ENCODE measurements around the gene OCEL1.
A peak's percentile ranks its signal among the peaks of the same experiment; 100 is the strongest.

Gene OCEL1

DNA sequence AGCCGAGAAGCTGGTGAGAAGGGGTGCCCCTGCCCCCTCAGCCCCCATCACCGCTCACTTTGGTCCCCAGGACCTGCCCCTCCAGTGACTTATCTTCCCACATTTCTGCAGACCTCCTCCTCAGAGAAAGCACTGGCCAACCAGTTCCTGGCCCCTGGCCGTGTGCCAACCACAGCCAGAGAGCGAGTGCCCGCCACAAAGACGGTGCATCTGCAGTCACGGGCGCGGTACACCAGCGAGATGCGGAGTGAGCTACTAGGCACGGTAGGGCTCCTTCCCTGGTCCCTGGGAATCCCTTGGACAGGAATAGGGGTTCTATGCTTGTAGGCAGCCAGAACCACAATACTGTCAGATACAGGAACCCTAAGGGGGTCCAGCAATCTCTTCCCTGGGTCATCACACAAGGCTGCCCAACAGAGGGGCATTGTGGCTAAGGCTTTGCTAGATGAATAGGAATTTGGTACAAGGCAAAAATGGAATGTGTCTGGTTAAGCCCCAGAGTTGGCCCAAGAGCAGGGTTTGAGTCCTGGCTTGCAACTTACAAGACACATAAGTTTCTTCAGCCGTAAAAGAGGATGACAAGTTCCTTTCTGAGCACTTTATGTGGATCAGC, 9.9 kb upstream of the OCEL1 start:
- in situ Hi-C loops (cut with MboI; ENCODE audit: low sequenced_read_pairs), result no loop called here
- Histone ChIP-seq H3K4me1 (peaks cover 11% of the 10 kb centered on the region), H3K27me3 (ENCODE audit: low read depth) (no peaks in the 10 kb centered on the region), H3K9me3 (no peaks in the 10 kb centered on the region), H3K36me3 (replicated peaks) (peaks cover 16% of the 10 kb centered on the region; the same call in 1 of the 2 replicates), H3K4me3 (peak overlapping the region; percentile 85)
- DNase-seq (ENCODE audit: low spot score in 2 of 2), result no peak

DNA sequence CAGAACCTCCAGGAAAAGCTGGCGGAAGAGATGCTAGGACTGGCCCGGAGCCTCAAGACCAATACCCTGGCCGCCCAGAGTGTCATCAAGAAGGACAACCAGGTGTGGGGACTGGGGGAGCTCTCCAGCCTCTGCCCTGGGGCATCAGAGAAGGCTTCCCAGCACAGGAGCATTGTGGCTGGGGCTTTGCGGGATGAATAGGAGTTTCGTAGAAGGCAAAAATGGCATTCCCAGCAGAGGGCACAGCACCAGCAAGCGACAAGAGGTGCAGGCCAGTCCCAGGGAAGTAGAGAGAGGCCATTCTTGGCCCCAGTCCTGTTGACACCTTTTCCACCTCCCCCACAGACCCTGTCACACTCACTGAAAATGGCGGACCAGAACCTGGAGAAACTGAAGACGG, 6.7 kb upstream of the OCEL1 start:
- in situ Hi-C loops (cut with MboI; ENCODE audit: low sequenced_read_pairs), result no loop called here
- peaks cover 11% of the 10 kb centered on the region for H3K4me1 ChIP-seq
- peaks cover 13% of the 10 kb centered on the region; the same call in 1 of the 2 replicates for H3K36me3 ChIP-seq (replicated peaks)
- DNase-seq (ENCODE audit: low spot score in 2 of 2), result no peak
- no peak overlapping the region for H3K4me3 ChIP-seq
- H3K27me3 ChIP-seq (ENCODE audit: low read depth), result no peaks in the 10 kb centered on the region
- H3K9me3 ChIP-seq, result no peaks in the 10 kb centered on the region

DNA sequence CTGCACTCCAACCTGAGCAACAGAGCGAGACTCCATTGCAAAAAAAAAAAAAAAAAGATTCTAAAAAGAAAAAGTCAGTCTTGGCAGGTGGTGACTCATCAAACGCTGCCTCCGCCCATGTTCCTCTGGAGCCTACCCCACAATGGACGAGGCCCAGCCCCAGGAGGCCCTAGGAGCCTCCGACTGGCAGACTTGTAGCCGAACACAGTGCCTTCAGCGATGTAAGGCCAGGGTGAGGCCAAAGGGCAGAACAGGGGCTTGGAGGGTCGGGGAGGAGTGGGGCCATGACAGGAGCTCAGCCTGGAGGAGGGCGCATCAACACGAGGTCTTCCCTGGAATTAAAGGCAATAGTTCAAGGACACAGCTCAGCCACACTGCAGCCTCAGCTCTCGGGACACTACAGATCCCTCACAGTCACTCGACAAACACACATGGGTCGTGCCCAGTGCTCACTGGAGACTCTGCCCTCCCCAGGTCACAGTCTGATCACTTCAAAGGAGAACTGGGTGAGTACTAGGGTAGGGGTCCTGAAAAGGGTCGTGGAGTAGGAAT, 5.7 kb upstream of the OCEL1 start:
- DNase-seq (ENCODE audit: low spot score in 2 of 2), result no peak
- in situ Hi-C loops (cut with MboI; ENCODE audit: low sequenced_read_pairs), result no loop called here

DNA sequence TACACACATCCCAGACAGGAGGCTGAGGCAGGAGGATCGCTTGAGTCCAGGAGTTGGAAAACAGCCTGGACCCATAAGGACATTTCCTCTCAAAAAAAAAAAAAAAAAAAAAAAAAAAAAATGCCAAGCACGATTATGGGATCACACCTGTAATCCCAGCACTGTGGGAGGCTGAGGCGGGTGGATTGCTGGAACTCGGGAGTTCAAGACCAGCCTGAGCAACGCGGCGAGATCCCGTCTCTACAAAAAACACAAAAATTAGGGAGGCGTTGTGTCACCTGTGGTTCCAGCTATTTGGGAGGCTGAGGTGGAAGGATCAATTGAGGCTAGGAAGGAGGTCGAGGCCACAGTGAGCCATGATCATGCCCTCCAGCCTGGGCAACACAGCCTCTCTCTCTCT, 973 bp upstream of the OCEL1 start:
- Histone ChIP-seq H3K9me3 (no peaks in the 10 kb centered on the region), H3K36me3 (replicated peaks) (peaks cover 3% of the 10 kb centered on the region; the same call in 1 of the 2 replicates), H3K4me3 (no peak overlapping the region; the same call in 1 of the 2 replicates), H3K4me1 (peaks cover 14% of the 10 kb centered on the region), H3K27me3 (ENCODE audit: low read depth) (no peaks in the 10 kb centered on the region)
- in situ Hi-C loops (cut with MboI; ENCODE audit: low sequenced_read_pairs), result no loop called here
- DNase-seq (ENCODE audit: low spot score in 2 of 2), result no peak

More for the DNA sequence above, 5.7 kb upstream of the OCEL1 start:
- Histone ChIP-seq H3K4me1 (peaks cover 4% of the 10 kb centered on the region), H3K27me3 (ENCODE audit: low read depth) (no peaks in the 10 kb centered on the region), H3K9me3 (no peaks in the 10 kb centered on the region), H3K4me3 (no peak overlapping the region), H3K36me3 (replicated peaks) (peaks cover 13% of the 10 kb centered on the region; the same call in 1 of the 2 replicates)

DNA sequence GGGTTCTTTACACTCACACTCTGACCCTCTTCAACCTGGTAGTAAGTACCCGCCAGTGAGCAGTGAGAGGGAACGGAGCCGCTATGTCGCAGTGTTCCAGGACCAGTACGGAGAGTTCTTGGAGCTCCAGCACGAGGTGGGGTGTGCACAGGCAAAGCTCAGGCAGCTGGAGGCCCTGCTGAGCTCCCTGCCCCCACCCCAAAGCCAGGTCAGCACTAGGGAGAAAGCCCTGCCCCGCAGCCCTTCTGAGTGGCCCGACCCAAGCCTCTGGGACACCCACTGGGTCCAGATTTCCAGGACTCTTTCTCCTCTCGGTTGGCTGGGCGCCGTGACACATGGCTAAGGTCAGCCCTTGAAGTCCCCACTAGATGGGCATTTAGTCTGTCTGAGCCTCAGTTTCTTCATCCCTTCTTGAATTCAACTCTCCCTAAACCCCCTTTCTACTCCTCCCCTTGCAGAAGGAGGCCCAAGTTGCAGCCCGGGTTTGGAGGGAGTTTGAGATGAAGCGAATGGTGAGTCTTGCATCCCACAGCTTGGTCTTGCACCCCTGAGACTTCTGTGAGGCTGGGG, 1.9 kb downstream of the OCEL1 start:
- H3K4me1 ChIP-seq, result peaks cover 14% of the 10 kb centered on the region
- peaks cover 24% of the 10 kb centered on the region for H3K36me3 ChIP-seq (replicated peaks)
- no peaks in the 10 kb centered on the region for H3K27me3 ChIP-seq (ENCODE audit: low read depth)
- peak overlapping the region; percentile 80 for H3K4me3 ChIP-seq
- peak in 1 of 2 experiments; percentile 41 for DNase-seq (ENCODE audit: low spot score in 2 of 2)
- H3K9me3 ChIP-seq, result no peaks in the 10 kb centered on the region
- in situ Hi-C loops (cut with MboI; ENCODE audit: low sequenced_read_pairs), result no loop called here

DNA sequence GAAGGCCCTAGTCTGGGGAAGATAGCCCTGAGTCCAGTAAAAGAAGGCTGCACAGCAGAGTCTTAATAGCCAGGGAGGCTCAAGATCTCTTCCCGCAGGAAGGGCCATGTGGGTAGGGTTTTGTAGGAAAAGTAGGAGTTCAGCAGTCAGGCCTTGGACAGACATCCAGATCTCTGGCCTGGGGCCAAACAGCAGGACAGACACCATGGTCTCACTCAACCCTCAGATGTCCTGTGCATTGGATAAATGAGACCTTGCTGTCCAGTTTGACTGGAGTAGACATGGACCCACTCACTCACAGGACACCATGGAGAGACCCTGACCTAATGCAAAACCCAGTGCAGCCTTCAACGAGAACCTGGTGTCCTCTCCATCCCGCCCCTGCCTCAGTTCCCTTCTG, 3.9 kb downstream of the OCEL1 start:
- in situ Hi-C loops (cut with MboI; ENCODE audit: low sequenced_read_pairs), result no loop called here
- Histone ChIP-seq H3K36me3 (replicated peaks) (peaks cover 40% of the 10 kb centered on the region), H3K27me3 (ENCODE audit: low read depth) (no peaks in the 10 kb centered on the region), H3K9me3 (no peaks in the 10 kb centered on the region), H3K4me3 (no peak overlapping the region), H3K4me1 (peaks cover 19% of the 10 kb centered on the region)
- no peak for DNase-seq (ENCODE audit: low spot score in 2 of 2)

DNA sequence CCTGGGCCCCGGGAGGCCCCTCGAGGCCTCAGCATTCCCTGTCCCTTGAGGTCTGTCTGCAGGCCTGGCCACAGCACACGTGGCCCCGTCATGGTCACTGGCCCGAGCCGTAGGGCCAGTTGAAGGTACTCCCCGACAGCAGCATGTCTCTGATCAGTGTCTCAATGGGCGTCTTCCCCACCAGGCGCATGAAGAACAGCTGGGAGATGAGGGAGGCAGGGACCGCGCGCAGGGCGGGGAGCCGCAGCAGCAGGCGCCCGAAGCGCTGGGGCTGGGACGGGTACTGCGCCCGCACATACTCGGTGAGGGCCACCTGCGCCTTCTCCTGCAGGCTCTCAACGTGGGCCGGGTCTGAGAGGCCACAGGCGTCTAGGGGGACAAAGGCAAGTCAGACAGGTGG, 6.2 kb downstream of the OCEL1 start:
- Histone ChIP-seq H3K27me3 (ENCODE audit: low read depth) (no peaks in the 10 kb centered on the region), H3K9me3 (no peaks in the 10 kb centered on the region), H3K4me3 (no peak overlapping the region), H3K4me1 (peaks cover 19% of the 10 kb centered on the region), H3K36me3 (replicated peaks) (peaks cover 44% of the 10 kb centered on the region)
- DNase-seq (ENCODE audit: low spot score in 2 of 2), result no peak
- in situ Hi-C loops (cut with MboI; ENCODE audit: low sequenced_read_pairs), result no loop called here

DNA sequence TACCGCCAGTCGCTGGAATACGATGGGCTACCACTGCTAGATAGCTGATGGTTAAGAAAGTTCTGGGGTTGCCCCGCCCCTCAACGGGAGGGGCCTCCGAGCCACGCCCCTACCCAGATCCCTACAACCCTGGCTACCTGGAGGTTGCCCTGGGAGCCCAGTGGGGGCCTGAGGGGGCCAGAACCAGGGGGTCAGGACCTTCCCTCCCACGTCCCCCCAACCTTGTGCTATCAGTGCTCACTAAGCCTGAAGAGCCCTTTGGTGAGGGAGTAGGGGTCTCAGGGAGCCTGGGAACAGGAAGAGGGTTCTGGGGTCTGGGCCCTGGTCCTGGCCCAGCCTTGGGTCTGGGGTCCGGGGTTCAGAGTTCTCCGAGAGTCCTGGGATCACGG, 8.9 kb downstream of the OCEL1 start:
- peak; percentile 53 to 80 for DNase-seq (ENCODE audit: low spot score in 2 of 2)
- in situ Hi-C loops (cut with MboI; ENCODE audit: low sequenced_read_pairs), result no loop called here
- peaks cover 12% of the 10 kb centered on the region for H3K4me1 ChIP-seq
- H3K4me3 ChIP-seq, result peak overlapping the region; percentile 54
- H3K9me3 ChIP-seq, result no peaks in the 10 kb centered on the region
- H3K36me3 ChIP-seq (replicated peaks), result peaks cover 60% of the 10 kb centered on the region
- H3K27me3 ChIP-seq (ENCODE audit: low read depth), result no peaks in the 10 kb centered on the region

DNA sequence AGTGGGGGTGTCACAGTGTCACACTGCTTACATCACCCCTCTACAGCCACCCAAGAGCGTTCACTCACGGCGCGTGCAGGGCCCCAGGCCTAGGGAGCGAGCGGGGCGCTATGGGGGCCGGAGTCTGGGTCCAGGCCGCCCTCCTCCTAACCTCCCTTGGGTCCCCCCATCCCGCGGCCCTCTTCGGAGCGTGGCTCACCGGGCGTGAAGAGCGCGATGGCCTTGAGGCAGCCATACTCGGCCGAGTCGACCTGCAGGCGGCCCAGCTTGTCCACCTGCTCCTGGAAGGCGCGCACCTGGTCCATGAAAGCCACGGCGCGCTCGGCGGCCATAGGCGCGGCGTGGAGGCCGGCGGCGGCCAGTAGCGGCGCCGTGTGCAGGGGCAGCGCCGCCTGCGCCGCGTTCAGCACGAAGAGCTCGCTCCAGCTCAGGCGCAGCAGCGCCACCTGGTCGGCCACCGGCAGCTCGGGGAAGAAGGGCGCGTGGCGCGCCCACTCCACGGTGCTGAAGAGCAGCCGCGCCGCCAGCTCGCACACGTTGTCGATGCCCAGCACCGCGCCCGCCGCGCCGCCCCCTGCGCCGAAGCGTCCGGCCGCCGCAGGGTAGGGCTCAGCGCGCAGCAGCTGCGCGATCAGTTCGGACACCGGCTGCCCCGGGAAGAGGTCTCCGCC, 9.4 kb downstream of the OCEL1 start:
- Histone ChIP-seq H3K4me3 (peak overlapping the region; percentile 54), H3K9me3 (no peaks in the 10 kb centered on the region), H3K27me3 (ENCODE audit: low read depth) (no peaks in the 10 kb centered on the region), H3K36me3 (replicated peaks) (peaks cover 62% of the 10 kb centered on the region), H3K4me1 (peaks cover 12% of the 10 kb centered on the region)
- in situ Hi-C loops (cut with MboI; ENCODE audit: low sequenced_read_pairs), result no loop called here
- peak; percentile 49 to 73 for DNase-seq (ENCODE audit: low spot score in 2 of 2)

DNA sequence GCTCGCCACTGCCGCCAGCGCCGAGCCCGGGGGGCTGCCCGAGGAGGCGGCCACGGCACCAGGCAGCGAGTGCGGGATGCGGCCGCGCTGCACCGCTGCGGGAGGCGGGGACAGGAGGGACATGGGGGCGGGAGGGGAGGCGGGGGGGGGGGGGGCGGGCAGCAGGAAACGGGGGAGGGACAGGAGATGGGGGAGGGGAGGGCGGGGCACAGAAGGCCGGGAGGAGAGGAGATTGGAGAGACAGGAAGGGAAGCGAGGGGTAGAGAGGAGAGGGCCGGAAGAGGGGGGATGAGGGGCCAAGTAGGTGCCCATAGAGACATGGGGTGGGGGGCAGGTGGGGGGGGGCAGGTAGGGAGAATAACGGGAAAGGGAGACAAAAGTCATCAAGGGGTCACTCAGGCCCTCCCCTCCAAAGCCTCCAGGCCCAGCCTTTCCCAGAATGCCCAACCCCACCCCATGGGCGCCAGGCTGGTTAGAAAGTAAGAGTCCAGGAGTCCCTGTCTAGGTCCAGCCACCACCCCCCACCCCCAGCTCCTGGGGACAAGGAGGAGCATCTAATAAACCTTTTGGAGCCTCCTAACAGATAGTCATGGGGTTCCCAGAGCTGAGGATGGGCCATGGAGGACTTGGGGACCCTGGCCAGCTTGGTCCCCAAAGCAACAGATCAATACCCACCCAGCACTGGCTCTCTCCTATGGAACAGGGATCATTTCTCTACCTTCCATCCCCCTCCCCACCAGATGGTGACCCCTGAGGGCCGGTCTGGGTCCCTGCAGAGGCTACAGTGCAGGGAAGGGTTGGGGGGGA, 10.1 kb downstream of the OCEL1 start:
- Histone ChIP-seq H3K4me3 (peak overlapping the region; percentile 54), H3K27me3 (ENCODE audit: low read depth) (no peaks in the 10 kb centered on the region), H3K4me1 (peaks cover 12% of the 10 kb centered on the region), H3K36me3 (replicated peaks) (peaks cover 62% of the 10 kb centered on the region), H3K9me3 (no peaks in the 10 kb centered on the region)
- in situ Hi-C loops (cut with MboI; ENCODE audit: low sequenced_read_pairs), result no loop called here
- peak; percentile 48 to 73 for DNase-seq (ENCODE audit: low spot score in 2 of 2)

DNA sequence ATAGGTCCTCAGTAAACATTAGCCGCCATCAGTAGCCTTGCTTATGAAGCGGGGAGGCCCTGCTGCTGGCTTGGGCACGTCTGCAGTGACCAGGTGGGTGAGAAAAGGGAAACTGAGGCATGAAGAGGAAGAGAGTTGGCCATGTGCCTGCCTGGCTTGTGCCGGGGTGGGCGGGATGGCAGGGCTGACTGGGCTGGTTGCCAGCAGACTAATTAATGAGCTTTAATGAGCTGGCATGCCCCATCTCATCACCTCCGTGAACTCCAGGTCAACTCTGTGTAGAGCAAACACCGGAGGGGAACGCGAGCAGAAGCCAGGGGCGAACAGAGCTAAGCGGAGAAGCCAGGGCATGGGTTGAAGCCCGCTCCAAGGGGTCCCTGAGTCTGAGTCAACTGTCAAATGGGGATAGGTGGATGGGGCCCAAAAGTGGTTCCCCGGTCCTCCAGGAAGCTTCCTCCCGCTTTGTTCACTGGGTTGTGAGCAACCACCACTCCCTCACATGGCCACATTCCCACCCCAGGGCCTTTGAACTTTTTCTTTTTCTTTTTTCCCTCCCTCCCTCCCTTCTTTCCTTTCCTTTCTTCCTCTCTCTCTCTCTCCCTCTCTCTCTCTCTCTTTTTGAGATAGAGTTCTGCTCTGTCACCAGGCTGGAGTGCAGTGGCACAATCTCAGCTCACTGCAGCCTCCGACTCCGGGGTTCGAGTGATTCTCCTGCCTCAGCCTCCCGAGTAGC, 11.0 kb downstream of the OCEL1 start:
- DNase-seq (ENCODE audit: low spot score in 2 of 2), result no peak
- in situ Hi-C loops (cut with MboI; ENCODE audit: low sequenced_read_pairs), result no loop called here
- Histone ChIP-seq H3K4me3 (no peak overlapping the region), H3K36me3 (replicated peaks) (peaks cover 56% of the 10 kb centered on the region), H3K27me3 (ENCODE audit: low read depth) (no peaks in the 10 kb centered on the region), H3K4me1 (peaks cover 12% of the 10 kb centered on the region), H3K9me3 (no peaks in the 10 kb centered on the region)

DNA sequence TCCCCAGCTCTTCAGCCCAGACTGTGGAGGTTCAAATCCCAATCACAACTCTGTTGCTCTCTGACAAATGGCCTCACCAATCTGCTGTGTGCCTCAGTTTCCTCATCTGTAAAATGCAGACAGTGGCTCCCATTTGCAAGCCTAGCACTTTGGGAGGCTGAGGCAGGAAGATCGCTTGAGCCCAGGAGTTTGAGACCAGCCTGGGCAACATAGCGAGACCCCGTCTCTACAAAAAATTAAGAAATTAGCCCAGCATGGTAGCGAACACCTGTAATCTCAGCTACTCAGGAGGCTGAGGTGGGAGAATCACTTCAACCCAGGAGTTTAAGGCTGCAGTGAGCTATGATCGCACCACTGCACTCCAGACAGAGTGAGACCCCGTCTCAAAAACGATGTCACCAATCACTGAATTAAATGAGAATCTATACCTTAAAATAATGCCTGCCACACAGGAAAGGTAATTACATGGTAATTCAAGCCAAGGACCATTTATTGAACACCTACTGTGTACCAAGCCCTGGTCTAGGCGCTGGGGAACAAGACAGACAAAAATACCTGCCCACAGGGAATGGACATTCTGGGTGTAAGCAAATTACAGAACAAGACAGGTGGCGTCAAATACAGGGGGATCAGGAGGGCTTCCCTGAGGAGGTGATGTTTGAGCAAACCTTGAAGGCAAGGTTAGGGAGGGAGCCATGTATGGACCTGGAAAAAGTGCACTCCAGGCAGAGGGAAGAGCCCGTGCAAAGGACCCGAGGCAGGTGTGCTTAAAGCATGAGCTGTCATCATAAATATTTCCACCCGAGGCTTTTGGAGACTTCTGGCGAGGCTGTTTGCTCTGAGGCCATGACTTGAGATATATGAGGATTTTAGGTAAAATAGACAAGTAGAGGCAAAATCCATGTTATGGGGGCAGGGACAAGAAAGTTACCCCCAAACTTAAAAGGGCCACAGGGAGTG, 12.0 kb downstream of the OCEL1 start:
- H3K4me3 ChIP-seq, result no peak overlapping the region
- no peaks in the 10 kb centered on the region for H3K9me3 ChIP-seq
- in situ Hi-C loops (cut with MboI; ENCODE audit: low sequenced_read_pairs), result no loop called here
- H3K27me3 ChIP-seq (ENCODE audit: low read depth), result no peaks in the 10 kb centered on the region
- H3K4me1 ChIP-seq, result peaks cover 21% of the 10 kb centered on the region
- DNase-seq (ENCODE audit: low spot score in 2 of 2), result no peak
- peaks cover 46% of the 10 kb centered on the region for H3K36me3 ChIP-seq (replicated peaks)
